SK-N-SH (cell line): ENCODE measurements around the gene DDO. TPM values are rescaled to one million over a fixed set of nuclear protein-coding genes. Genes with fewer than 3 reads are reported as not detected.

Experiments
- CTCF ChIA-PET: fragments of 300-600, 350-600 bp; formaldehyde crosslinking; extraction: SDS; loops from one replicate; lab custom pipeline; 2021; lab: Yijun Ruan, JAX
- POLR2A ChIA-PET: fragments of 350-600 bp; sonication (Branson Sonifier 250); formaldehyde crosslinking; extraction: SDS; loops from one replicate; lab custom pipeline; 2020; ENCODE audit warnings: antibody characterized with exemption, inconsistent platforms; lab: Yijun Ruan, JAX
- DNase-seq: peaks from one replicate; pipeline ENCODE4 v3.0.0; 2012
- H2AFZ ChIP-seq: fragments of 200-600 bp; sonication (generic); 2 replicates; pipeline ENCODE4 v1.8.1; 2016; ENCODE audit warnings: antibody characterized with exemption, mild to moderate bottlenecking, low read depth
- H3F3A ChIP-seq: fragments of 200-600 bp; sonication (generic); replicated peaks from 2 replicates; pipeline ENCODE3; 2016; ENCODE audit warnings: antibody characterized with exemption, mild to moderate bottlenecking; ENCODE audit not compliant: insufficient read depth
- H3K27ac ChIP-seq, 2 experiments: fragments of 200-500 bp in 1 of 2; fragments of 200-600 bp in 1 of 2; sonication (Bioruptor generic) in 1 of 2; sonication (generic), shearing (Covaris generic) in 1 of 2; 2 replicates each; pipeline versions ENCODE4 v1.5.1 to v1.6.1; 2014 to 2016; ENCODE audit warnings: low read depth in 2 of 2, inconsistent platforms in 1 of 2, low read length in 1 of 2, mild to moderate bottlenecking in 1 of 2, mixed read lengths in 1 of 2
- H3K27me3 ChIP-seq: fragments of 200-600 bp; sonication (generic), shearing (Covaris generic); 2 replicates; pipeline ENCODE4 v1.6.1; 2016; ENCODE audit warnings: mixed run types; ENCODE audit not compliant: insufficient read depth
- H3K36me3 ChIP-seq, 2 experiments: fragments of 200-500 bp in 1 of 2; fragments of 200-600 bp in 1 of 2; sonication (Bioruptor generic) in 1 of 2; sonication (generic) in 1 of 2; replicated peaks in 1 of 2; 2 replicates each; pipeline versions ENCODE3 to v1.5.1; 2014 to 2016; ENCODE audit warnings: low read length in 1 of 2, mild to moderate bottlenecking in 1 of 2; ENCODE audit not compliant: insufficient read depth in 2 of 2, control insufficient read depth in 1 of 2
- H3K4me1 ChIP-seq, 2 experiments: fragments of 200-500 bp in 1 of 2; fragments of 200-600 bp in 1 of 2; sonication (Bioruptor generic) in 1 of 2; sonication (generic), shearing (Covaris generic) in 1 of 2; 2 replicates each; pipeline versions ENCODE4 v1.5.1 to v1.6.1; 2014 to 2016; ENCODE audit warnings: low read depth in 1 of 2, low read length in 1 of 2, mixed run types in 1 of 2; ENCODE audit not compliant: insufficient read depth in 2 of 2, control insufficient read depth in 1 of 2
- H3K4me2 ChIP-seq: fragments of 200-600 bp; sonication (generic), shearing (Covaris generic); 2 replicates; pipeline ENCODE4 v1.6.1; 2017; ENCODE audit warnings: mixed run types
- H3K4me3 ChIP-seq, 2 experiments: fragments of 200-500 bp in 1 of 2; fragments of 200-600 bp in 1 of 2; sonication (Bioruptor generic) in 1 of 2; sonication (generic), shearing (Covaris generic) in 1 of 2; 2 replicates each; pipeline versions ENCODE4 v1.5.1 to v1.8.1; 2014 to 2016; ENCODE audit warnings: low read depth in 2 of 2, inconsistent platforms in 1 of 2, low read length in 1 of 2, mild to moderate bottlenecking in 1 of 2, mixed read lengths in 1 of 2, moderate library complexity in 1 of 2
- H3K79me2 ChIP-seq: fragments of 200-600 bp; sonication (generic); 2 replicates; pipeline ENCODE4 v1.8.1; 2017; ENCODE audit warnings: mild to moderate bottlenecking; ENCODE audit not compliant: insufficient read depth
- H3K9ac ChIP-seq: fragments of 200-600 bp; sonication (generic); 2 replicates; pipeline ENCODE4 v1.6.1; 2017; ENCODE audit warnings: mixed run types
- H3K9me2 ChIP-seq: fragments of 200-600 bp; sonication (generic); 2 replicates; pipeline ENCODE4 v1.6.1; 2017; ENCODE audit warnings: mixed run types
- H3K9me3 ChIP-seq: fragments of 200-600 bp; sonication (generic); 2 replicates; pipeline ENCODE4 v1.6.1; 2017; ENCODE audit warnings: mixed run types, mild to moderate bottlenecking, moderate library complexity
- H4K20me1 ChIP-seq: fragments of 200-600 bp; sonication (generic); 2 replicates; pipeline ENCODE4 v1.6.1; 2017; ENCODE audit warnings: mild to moderate bottlenecking, mixed run types; ENCODE audit not compliant: insufficient read depth
- CHD2 ChIP-seq: fragments of 150-350 bp; IDR thresholded peaks from 2 replicates; pipeline ENCODE4 v1.6.1; 2018; ENCODE audit warnings: low read length; ENCODE audit not compliant: partially characterized antibody
- EP300 ChIP-seq, 2 experiments: IDR thresholded peaks; 2 replicates each; pipeline versions ENCODE4 v1.4.0 to v1.6.1; 2012; ENCODE audit warnings: borderline replicate concordance in 1 of 2, low read depth in 1 of 2, low read length in 1 of 2
- FOSL2 ChIP-seq: IDR thresholded peaks from 2 replicates; pipeline ENCODE4 v1.4.0; 2012; ENCODE audit warnings: low read depth, mild to moderate bottlenecking, moderate library complexity, borderline replicate concordance
- MEF2A ChIP-seq: IDR thresholded peaks from 2 replicates; pipeline ENCODE4 v1.4.0; 2012; ENCODE audit warnings: low read depth, borderline replicate concordance
- MXI1 ChIP-seq: IDR thresholded peaks from 2 replicates; pipeline ENCODE4 v1.6.1; 2012; ENCODE audit warnings: mild to moderate bottlenecking, low read depth, low read length, improper control_type of control experiment
- NFIC ChIP-seq: IDR thresholded peaks from 2 replicates; pipeline ENCODE4 v1.4.0; 2012; ENCODE audit warnings: borderline replicate concordance
- RFX5 ChIP-seq: IDR thresholded peaks from 2 replicates; pipeline ENCODE4 v1.6.1; 2012; ENCODE audit warnings: mild to moderate bottlenecking, improper control_type of control experiment, low read length
- RXRA ChIP-seq: IDR thresholded peaks from 2 replicates; pipeline ENCODE4 v1.4.0; 2012; ENCODE audit warnings: low read depth, mild to moderate bottlenecking, borderline replicate concordance
- SMC3 ChIP-seq: IDR thresholded peaks from 2 replicates; pipeline ENCODE4 v1.6.1; 2012; ENCODE audit warnings: low read depth, low read length, improper control_type of control experiment
- TAF1 ChIP-seq: IDR thresholded peaks from 2 replicates; pipeline ENCODE4 v1.6.1; 2012; ENCODE audit warnings: low read depth, mild to moderate bottlenecking, low read length, moderate library complexity, borderline replicate concordance
- TEAD4 ChIP-seq: IDR thresholded peaks from 2 replicates; pipeline ENCODE4 v1.4.0; 2012; ENCODE audit warnings: mild to moderate bottlenecking, borderline replicate concordance; ENCODE audit not compliant: insufficient read depth
- YY1 ChIP-seq: IDR thresholded peaks from 2 replicates; pipeline ENCODE4 v1.4.0; 2012; ENCODE audit warnings: low read depth, mild to moderate bottlenecking
- WGBS: methylation state at CpG from one replicate; pipeline ENCODE4 v1.1.6; 2017; ENCODE audit warnings: low lambda C conversion rate; 5-methylcytosine and 5-hydroxymethylcytosine counted together
- polyA plus RNA-seq, 3 experiments: library from polyadenylated mRNA; depleted of rRNA; stranded (reverse); fragments of >200 nt; gene quantifications; 2 replicates each; pipeline ENCODE4 v1.2.3, GENCODE V29; 2012
- TF ChIP-seq, protein P1 (sequence below): fragments of 150-350 bp; IDR thresholded peaks from 2 replicates; pipeline ENCODE4 v1.6.1; 2016; ENCODE audit warnings: mild to moderate bottlenecking, low read depth, low read length
- TF ChIP-seq, protein P2 (sequence below): fragments of 200-600 bp; sonication (generic); IDR thresholded peaks from 2 replicates; pipeline ENCODE4 v1.6.1; 2017; ENCODE audit warnings: antibody characterized with exemption, mild to moderate bottlenecking, moderate library complexity
- TF ChIP-seq, protein P3 (sequence below): fragments of 150-350 bp; IDR thresholded peaks from 2 replicates; pipeline ENCODE4 v1.6.1; 2017; ENCODE audit warnings: antibody characterized with exemption, low read length, low read depth, borderline replicate concordance
- TF ChIP-seq, protein P4 (sequence below): IDR thresholded peaks from 2 replicates; pipeline ENCODE4 v1.6.1; 2012; ENCODE audit warnings: mild to moderate bottlenecking, low read depth, low read length, moderate library complexity
- TF ChIP-seq, protein P5 (sequence below): IDR thresholded peaks from 2 replicates; pipeline ENCODE4; 2012
- TF ChIP-seq, protein P6 (sequence below): IDR thresholded peaks from 2 replicates; pipeline ENCODE4 v1.4.0; 2012; ENCODE audit warnings: low read depth, borderline replicate concordance
- TF ChIP-seq, protein P7 (sequence below): IDR thresholded peaks from 2 replicates; pipeline ENCODE4 v1.4.0; 2012; ENCODE audit warnings: low read depth

The DDO gene
- polyA plus RNA-seq, 1 of the 3 experiments (the other 2 are of a cell fraction), result 0.79 TPM

DNA sequence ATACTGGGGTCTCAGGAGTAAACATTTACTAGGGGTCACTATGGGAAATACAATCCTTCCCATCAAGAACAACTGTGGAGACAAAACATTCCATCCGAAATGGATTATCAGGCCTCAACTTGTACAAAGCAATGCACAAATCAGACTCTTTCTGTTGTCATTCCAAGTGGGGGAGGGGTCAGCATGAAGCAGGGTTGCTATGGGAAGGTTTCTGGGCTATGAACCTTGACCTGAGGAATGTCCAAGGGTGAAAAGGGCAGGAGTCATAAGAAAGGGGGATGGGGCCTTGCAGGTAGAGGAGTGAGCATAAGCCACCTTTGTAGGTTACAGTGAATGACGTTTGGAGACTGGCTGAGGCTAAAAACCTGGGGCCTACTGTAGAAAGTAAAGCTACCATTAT, 60.4 kb downstream of the DDO start:
- POLR2A ChIA-PET, result no interaction called here
- no peak overlapping the region for H3K9ac ChIP-seq
- peaks cover 3 to 11% of the 10 kb centered on the region in 2 experiments; a peak in 2 of 4 replicates for H3K4me1 ChIP-seq
- H3K27ac ChIP-seq, result no peak overlapping the region
- CTCF ChIA-PET, result interaction anchor here (1.2 to 2.2 kb wide), 3 partner anchors 13 to 316 kb away, joined by 3 to 11 read pairs (median 3); no protein-coding TSS in a partner anchor
- WGBS, result 81% methylated on average over 2 of the region's 2 CpGs
- H3K36me3 ChIP-seq, result no peaks in the 10 kb centered on the region
- 0 out of 2 replicates have a peak, but pooled peaks cover under 1% of the 10 kb centered on the region for H3K27me3 ChIP-seq
- H2AFZ ChIP-seq, result no peak overlapping the region
- no peaks in the 10 kb centered on the region for H3F3A ChIP-seq
- TF ChIP-seq CHD2 (no peak), YY1 (no peak), EP300 (IDR thresholded peaks at IDR 0.05; ENCODE audit: borderline replicate concordance in 1 of 2, low read depth in 1 of 2, low read length in 1 of 2) (no peak), MXI1 (no peak), NFIC (no peak), SMC3 (no peak), MEF2A (no peak), RFX5 (no peak), RXRA (no peak), TAF1 (no peak), FOSL2 (no peak), TEAD4 (no peak)
- TF ChIP-seq, protein P1, sequence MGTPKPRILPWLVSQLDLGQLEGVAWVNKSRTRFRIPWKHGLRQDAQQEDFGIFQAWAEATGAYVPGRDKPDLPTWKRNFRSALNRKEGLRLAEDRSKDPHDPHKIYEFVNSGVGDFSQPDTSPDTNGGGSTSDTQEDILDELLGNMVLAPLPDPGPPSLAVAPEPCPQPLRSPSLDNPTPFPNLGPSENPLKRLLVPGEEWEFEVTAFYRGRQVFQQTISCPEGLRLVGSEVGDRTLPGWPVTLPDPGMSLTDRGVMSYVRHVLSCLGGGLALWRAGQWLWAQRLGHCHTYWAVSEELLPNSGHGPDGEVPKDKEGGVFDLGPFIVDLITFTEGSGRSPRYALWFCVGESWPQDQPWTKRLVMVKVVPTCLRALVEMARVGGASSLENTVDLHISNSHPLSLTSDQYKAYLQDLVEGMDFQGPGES, result no peak
- TF ChIP-seq, protein P2, sequence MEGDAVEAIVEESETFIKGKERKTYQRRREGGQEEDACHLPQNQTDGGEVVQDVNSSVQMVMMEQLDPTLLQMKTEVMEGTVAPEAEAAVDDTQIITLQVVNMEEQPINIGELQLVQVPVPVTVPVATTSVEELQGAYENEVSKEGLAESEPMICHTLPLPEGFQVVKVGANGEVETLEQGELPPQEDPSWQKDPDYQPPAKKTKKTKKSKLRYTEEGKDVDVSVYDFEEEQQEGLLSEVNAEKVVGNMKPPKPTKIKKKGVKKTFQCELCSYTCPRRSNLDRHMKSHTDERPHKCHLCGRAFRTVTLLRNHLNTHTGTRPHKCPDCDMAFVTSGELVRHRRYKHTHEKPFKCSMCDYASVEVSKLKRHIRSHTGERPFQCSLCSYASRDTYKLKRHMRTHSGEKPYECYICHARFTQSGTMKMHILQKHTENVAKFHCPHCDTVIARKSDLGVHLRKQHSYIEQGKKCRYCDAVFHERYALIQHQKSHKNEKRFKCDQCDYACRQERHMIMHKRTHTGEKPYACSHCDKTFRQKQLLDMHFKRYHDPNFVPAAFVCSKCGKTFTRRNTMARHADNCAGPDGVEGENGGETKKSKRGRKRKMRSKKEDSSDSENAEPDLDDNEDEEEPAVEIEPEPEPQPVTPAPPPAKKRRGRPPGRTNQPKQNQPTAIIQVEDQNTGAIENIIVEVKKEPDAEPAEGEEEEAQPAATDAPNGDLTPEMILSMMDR, result no peak
- TF ChIP-seq, protein P3, sequence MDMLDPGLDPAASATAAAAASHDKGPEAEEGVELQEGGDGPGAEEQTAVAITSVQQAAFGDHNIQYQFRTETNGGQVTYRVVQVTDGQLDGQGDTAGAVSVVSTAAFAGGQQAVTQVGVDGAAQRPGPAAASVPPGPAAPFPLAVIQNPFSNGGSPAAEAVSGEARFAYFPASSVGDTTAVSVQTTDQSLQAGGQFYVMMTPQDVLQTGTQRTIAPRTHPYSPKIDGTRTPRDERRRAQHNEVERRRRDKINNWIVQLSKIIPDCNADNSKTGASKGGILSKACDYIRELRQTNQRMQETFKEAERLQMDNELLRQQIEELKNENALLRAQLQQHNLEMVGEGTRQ, result no peak
- TF ChIP-seq, protein P4, sequence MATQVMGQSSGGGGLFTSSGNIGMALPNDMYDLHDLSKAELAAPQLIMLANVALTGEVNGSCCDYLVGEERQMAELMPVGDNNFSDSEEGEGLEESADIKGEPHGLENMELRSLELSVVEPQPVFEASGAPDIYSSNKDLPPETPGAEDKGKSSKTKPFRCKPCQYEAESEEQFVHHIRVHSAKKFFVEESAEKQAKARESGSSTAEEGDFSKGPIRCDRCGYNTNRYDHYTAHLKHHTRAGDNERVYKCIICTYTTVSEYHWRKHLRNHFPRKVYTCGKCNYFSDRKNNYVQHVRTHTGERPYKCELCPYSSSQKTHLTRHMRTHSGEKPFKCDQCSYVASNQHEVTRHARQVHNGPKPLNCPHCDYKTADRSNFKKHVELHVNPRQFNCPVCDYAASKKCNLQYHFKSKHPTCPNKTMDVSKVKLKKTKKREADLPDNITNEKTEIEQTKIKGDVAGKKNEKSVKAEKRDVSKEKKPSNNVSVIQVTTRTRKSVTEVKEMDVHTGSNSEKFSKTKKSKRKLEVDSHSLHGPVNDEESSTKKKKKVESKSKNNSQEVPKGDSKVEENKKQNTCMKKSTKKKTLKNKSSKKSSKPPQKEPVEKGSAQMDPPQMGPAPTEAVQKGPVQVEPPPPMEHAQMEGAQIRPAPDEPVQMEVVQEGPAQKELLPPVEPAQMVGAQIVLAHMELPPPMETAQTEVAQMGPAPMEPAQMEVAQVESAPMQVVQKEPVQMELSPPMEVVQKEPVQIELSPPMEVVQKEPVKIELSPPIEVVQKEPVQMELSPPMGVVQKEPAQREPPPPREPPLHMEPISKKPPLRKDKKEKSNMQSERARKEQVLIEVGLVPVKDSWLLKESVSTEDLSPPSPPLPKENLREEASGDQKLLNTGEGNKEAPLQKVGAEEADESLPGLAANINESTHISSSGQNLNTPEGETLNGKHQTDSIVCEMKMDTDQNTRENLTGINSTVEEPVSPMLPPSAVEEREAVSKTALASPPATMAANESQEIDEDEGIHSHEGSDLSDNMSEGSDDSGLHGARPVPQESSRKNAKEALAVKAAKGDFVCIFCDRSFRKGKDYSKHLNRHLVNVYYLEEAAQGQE, result no peak
- TF ChIP-seq, protein P5, sequence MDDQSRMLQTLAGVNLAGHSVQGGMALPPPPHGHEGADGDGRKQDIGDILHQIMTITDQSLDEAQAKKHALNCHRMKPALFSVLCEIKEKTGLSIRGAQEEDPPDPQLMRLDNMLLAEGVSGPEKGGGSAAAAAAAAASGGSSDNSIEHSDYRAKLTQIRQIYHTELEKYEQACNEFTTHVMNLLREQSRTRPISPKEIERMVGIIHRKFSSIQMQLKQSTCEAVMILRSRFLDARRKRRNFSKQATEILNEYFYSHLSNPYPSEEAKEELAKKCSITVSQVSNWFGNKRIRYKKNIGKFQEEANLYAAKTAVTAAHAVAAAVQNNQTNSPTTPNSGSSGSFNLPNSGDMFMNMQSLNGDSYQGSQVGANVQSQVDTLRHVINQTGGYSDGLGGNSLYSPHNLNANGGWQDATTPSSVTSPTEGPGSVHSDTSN, result no peak
- TF ChIP-seq, protein P6, sequence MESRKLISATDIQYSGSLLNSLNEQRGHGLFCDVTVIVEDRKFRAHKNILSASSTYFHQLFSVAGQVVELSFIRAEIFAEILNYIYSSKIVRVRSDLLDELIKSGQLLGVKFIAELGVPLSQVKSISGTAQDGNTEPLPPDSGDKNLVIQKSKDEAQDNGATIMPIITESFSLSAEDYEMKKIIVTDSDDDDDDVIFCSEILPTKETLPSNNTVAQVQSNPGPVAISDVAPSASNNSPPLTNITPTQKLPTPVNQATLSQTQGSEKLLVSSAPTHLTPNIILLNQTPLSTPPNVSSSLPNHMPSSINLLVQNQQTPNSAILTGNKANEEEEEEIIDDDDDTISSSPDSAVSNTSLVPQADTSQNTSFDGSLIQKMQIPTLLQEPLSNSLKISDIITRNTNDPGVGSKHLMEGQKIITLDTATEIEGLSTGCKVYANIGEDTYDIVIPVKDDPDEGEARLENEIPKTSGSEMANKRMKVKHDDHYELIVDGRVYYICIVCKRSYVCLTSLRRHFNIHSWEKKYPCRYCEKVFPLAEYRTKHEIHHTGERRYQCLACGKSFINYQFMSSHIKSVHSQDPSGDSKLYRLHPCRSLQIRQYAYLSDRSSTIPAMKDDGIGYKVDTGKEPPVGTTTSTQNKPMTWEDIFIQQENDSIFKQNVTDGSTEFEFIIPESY, result no peak
- TF ChIP-seq, protein P7, sequence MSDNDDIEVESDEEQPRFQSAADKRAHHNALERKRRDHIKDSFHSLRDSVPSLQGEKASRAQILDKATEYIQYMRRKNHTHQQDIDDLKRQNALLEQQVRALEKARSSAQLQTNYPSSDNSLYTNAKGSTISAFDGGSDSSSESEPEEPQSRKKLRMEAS, result no peak
- no peaks in the 10 kb centered on the region for H3K9me3 ChIP-seq
- no peak overlapping the region for H3K4me2 ChIP-seq
- H3K9me2 ChIP-seq, result no peaks in the 10 kb centered on the region
- H4K20me1 ChIP-seq, result no peaks in the 10 kb centered on the region
- H3K79me2 ChIP-seq, result no peaks in the 10 kb centered on the region
- DNase-seq, result no peak
- no peak overlapping the region for H3K4me3 ChIP-seq
